IPS-NIHi7 (cell line): Measurements from ENCODE around the gene WDR93.

Experiments used
- DNase-seq: peaks from one replicate; pipeline ENCODE4 v3.0.0; 2012; ENCODE audit warnings: mixed read lengths; ENCODE audit errors: extremely low spot score

Gene WDR93

GRCh38 chr15:89690276-89691218 is at the start of gene WDR93, which contains the start of gene PEX11A:
Gene WDR93 (plus strand): TSS chr15:89690811. CDS start chr15:89701747, 10,936 bp downstream.
Gene PEX11A (minus strand): TSS chr15:89690754. CDS start chr15:89690632, 122 bp downstream.
- DNase-seq: peak; percentile 93

DNA sequence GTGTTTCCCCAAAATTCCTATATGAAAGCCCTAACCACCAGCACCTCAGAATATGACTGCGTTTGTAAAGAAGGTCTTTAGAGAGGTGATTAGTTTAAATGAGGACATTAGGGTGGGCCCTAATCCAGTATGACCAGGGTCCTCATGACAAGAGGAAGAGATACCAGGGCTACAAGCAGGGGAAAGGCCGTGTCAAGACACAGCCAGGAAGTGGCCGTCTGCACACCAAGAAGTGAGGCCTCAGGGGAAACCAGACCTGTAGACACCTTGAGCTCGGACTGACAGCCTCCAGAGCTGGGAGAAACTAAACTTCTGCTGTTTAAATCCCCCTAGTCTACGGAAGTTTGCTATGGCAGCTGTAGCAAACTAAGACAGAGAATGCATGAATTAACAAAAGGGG is 49.6 kb upstream of the WDR93 start:
- no peak for DNase-seq

DNA sequence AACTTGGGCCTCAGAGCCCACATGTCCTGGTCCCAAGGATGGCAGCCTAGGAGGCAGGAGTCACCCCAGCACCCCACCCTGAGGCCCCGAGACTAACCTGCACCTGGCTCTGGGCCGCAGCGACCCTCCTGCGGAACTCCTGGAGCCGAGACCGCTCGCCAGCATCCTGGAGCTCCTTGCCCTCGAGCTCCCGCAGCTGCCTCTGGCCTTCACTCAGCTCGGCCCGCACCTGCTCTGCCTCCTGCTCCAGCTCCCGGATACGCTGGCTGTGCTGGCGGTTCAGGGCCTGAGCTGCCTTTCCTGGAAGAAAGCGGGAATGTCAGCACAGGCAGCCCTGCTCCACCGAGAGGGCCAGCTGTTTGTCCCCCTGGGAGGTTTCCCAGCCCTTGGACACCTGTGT is 48.5 kb upstream of the WDR93 start:
- DNase-seq: no peak

- DNase-seq: no peak
These were observed 44.9 kb upstream of the WDR93 start for GRCh38 chr15:89645680-89646079.

DNA sequence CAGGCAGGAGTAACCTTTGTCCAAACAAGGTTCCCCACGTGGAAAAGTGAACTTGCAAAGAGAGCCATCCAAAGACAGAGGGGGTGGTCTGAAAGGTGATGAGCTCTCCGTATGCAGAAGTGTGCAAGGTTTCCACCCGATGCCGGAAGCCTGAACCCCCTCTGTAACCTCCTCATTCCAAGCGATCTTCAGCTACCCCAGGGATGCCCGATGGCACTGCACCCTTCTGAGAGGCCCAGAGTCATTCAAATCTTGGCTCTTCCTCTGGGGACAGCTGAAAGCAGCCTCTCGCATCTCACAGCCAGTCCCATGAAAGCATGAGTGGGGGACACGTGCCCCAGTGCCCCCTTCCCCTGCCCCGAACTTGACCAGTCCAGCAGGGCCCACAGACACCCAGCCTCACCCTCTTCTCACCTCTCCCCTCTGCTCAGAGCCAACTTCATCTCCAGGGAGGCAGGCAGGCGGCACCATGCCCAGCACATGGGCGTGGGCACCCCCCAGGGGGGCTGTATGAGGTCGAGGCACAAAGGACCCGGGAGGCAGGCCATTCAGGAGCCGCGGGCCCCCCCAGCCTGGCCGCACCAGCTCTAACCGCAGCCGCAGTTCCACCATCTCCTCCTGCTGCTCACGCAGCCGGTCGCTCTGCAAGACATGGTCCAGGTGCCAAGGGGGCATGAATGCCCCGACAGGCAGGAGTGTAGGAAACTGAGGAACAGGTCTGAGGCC is 44.0 kb upstream of the WDR93 start:
- no peak for DNase-seq

DNA sequence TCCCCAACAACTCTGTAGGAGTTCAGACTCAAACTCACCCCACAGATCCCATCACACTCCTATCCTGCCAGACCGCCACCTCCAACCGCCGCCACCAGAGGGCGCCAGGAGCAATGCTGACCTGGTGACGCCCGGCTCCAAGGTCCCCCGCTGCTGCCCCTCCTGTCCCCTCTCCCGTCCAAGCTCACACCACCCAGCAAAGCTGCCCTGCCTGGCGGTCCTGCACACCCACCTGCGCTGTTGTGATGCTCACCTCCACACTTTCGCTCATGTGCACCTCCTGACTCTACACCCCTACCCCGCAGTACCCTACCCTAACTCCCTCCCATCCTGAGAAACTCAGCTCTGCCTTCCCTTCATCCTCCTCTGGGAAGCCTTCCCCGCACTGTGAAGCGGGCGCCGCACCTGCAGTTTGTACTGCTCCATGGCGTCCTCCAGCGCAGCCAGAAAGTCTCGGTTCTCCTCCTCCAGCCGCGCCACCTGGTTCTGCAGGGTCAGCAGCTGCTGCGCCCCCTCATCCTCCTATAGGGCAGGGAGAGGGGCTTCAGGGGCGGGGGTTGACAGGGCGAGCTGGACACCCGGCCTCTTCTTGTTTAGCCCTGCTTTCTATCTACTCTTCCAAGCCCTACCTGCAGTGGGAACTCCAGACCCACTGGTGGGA is 43.3 kb upstream of the WDR93 start:
- DNase-seq: peak; percentile 95

GRCh38 chr15:89648106-89649012 is 42.3 kb upstream of the WDR93 start:
- DNase-seq: no peak

DNA sequence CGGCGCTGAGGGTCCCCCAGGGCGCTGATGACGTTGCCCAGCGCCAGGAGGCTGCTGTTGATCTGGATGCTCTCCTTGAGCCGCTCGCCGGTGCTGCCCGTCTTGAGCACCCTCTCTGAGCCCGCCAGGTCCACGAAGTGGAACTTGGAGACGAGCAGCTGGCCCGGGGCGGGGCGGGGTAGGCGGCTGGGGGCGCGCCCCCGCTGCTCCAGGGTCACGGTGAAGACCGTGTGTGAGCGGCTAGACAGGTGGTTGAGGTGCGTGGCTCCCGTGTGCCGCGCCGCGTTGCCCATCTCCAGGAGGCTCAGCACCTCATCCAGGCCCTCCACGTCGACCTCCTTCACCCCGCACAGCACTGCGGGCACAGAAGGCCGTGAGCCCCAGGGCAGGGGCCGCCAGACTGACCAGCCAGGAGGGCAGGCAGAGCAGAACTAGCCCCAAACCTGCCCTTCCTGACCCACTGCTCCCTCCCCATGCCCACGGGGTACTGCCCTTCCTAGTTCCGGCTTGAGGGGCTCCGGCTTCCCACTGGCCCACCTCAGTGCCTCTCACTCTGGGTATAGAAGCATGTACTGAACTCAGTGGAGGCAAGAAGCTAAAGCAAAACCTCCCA is 41.5 kb upstream of the WDR93 start:
- no peak for DNase-seq

- no peak for DNase-seq
These were observed 40.9 kb upstream of the WDR93 start for GRCh38 chr15:89649716-89650115.

GRCh38 chr15:89652131-89652530 is 38.5 kb upstream of the WDR93 start:
- no peak for DNase-seq

- DNase-seq: no peak
These were observed 37.9 kb upstream of the WDR93 start for GRCh38 chr15:89652666-89653065.

- DNase-seq: no peak
These were observed 37.0 kb upstream of the WDR93 start for GRCh38 chr15:89653578-89653977.

DNA sequence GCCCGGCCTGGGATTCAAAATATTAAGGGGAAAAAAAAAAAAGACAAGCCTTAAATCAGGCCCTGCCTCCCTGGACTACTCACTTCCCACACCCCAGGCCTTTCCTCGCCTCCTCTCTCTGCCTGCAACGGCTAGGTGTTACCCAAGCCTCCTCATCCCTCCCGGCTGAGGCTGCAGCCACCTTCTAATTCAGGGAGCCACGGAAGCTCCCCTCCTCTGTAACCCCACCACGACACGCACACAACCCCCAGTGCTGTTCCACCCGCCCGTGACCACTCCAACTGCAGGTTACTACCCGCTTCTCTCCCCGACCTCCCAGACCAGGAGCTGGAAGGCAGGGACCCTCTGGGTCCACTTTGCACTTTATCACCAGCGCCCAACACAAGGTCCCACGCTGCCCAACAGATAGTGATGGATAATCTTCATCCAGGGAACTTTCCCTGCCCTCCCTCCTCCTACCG is 36.3 kb upstream of the WDR93 start:
- DNase-seq: no peak

- DNase-seq: peak; percentile 98
These were observed 35.5 kb upstream of the WDR93 start, which contains the start of gene KIF7 for GRCh38 chr15:89654847-89655805. Gene KIF7 (minus strand): TSS chr15:89655467. CDS start chr15:89652930, 2,537 bp downstream.

DNA sequence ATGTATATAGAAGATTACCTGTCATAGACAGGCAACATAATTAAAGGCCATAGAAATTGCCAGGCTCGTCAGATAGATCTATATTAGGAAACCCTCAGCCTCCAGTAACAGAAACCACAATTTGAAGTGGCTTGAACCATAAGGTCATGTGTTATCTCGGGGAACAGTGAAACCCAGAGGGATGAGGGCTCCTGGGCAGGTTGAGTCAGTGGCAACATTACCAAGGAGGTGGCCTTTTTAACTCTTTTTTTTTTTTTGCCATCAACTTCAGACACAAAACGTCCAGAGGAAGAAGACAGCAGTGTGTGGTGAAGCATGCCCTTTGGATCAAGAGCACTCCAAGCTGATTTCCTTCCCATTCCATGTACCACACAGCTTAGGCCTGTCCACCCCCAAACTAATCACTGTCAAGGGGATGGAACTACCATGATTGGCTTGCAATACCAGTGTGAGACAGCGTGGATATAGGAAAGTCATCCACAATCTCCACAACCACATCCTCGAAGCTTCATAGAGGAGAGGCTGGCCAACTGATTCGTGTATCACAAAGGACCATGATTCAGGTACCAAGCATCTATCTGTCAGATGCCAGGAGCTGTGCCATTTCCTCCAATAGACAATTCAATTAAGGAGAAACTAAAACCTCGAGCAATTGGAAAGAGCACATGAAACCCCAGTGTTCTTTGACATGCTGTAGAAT is 34.3 kb upstream of the WDR93 start:
- no peak for DNase-seq

- no peak for DNase-seq
These were observed 32.9 kb upstream of the WDR93 start for GRCh38 chr15:89657686-89658200.

GRCh38 chr15:89659295-89659694 is 31.3 kb upstream of the WDR93 start:
- DNase-seq: no peak

DNA sequence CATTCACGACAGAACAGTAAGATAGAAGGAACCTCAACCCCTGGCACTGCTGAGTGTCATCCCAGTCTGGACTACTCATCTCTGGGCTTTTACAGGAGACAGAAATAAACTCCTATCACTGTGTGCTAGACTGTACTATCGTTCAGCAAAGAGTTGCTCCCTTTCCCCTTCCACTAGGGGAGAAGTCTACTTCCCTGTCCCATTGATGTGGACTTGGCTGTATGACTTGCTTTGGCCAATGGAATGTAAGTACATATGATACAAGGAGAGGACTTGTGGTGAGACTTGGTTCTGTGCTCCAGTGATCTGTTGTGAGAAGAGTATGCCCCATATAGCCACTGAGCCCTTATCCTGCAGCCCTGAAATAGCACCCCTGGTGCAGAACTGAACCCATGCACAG is 30.1 kb upstream of the WDR93 start:
- no peak for DNase-seq
